ENCODE data around the gene SMOC1. TPM values are rescaled to one million over a fixed set of nuclear protein-coding genes. Genes with fewer than 3 reads are reported as not detected.

SMOC1 gene
- polyA plus RNA-seq, 3 donors = not detected

- no peak overlapping the region for H3K4me3 ChIP-seq (replicated peaks in 1 of 3; ENCODE audit: low read depth in 2 of 3, low read length in 3 of 3)
- H3K36me3 ChIP-seq (replicated peaks in 1 of 2; ENCODE audit: control insufficient read depth in 1 of 2, insufficient read depth in 2 of 2, low read length in 2 of 2) = no peaks in the 10 kb centered on the region
- H3K36me3 Mint-ChIP-seq = no peaks in the 10 kb centered on the region
- no CpG with 5 or more reads among the region's 7 CpGs for WGBS (ENCODE audit: insufficient coverage)
- H3K4me3 Mint-ChIP-seq = no peak overlapping the region
- no peak overlapping the region for H3K27ac Mint-ChIP-seq
- no peaks in the 10 kb centered on the region for H4K20me1 ChIP-seq (ENCODE audit: insufficient read depth, low read length)
- H3K9me3 ChIP-seq (replicated peaks in 1 of 2; ENCODE audit: control insufficient read depth in 1 of 2, insufficient read depth in 1 of 2, low read length in 2 of 2) = no peaks in the 10 kb centered on the region
- no peak overlapping the region for H3K9ac ChIP-seq (ENCODE audit: insufficient read depth, low read length, poor library complexity, severe bottlenecking)
- H3K9me3 Mint-ChIP-seq = no peaks in the 10 kb centered on the region
- H3K27me3 Mint-ChIP-seq (ENCODE audit: low read depth in 3 of 3) = peaks cover 5 to 8% (median 7%) of the 10 kb centered on the region in 3 donors
- no peak overlapping the region for H3K4me2 ChIP-seq (replicated peaks; ENCODE audit: extremely low read depth, low read length, poor library complexity, severe bottlenecking)
- DNase-seq = no peak
- H2AFZ ChIP-seq (ENCODE audit: insufficient read depth, low read depth, low read length, poor library complexity, severe bottlenecking) = no peak overlapping the region
- intact Hi-C loops (cut with micrococcal nuclease) = no loop called here
- no peaks in the 10 kb centered on the region for H3K79me2 ChIP-seq (ENCODE audit: insufficient read depth, low read length)
- TF ChIP-seq CTCF (IDR thresholded peaks at IDR 0.05) = no peak
- H3K27ac ChIP-seq (ENCODE audit: low read depth in 1 of 2, low read length in 2 of 2) = no peak overlapping the region
- no peaks in the 10 kb centered on the region for H3K4me1 Mint-ChIP-seq
- no peaks in the 10 kb centered on the region for H3K4me1 ChIP-seq (ENCODE audit: control insufficient read depth in 1 of 2, insufficient read depth in 2 of 2, low read length in 2 of 2)
- H3K27me3 ChIP-seq (ENCODE audit: control insufficient read depth in 2 of 2, insufficient read depth in 2 of 2, low read length in 2 of 2) = peaks cover 0 to 2% of the 10 kb centered on the region in 2 donors
Measured at GRCh38 chr14:69909826-69910550, 30.8 kb downstream of the SMOC1 start.

- no peak overlapping the region for H3K4me2 ChIP-seq (replicated peaks; ENCODE audit: extremely low read depth, low read length, poor library complexity, severe bottlenecking)
- H3K36me3 ChIP-seq (replicated peaks in 1 of 2; ENCODE audit: control insufficient read depth in 1 of 2, insufficient read depth in 2 of 2, low read length in 2 of 2) = no peaks in the 10 kb centered on the region
- Mint-ChIP-seq H3K9me3 (no peaks in the 10 kb centered on the region), H3K4me3 (no peak overlapping the region), H3K4me1 (no peaks in the 10 kb centered on the region), H3K36me3 (no peaks in the 10 kb centered on the region), H3K27ac (no peak overlapping the region), H3K27me3 (ENCODE audit: low read depth in 3 of 3) (peaks cover 5 to 12% (median 8%) of the 10 kb centered on the region in 3 donors)
- WGBS (ENCODE audit: insufficient coverage) = 100% methylated on average over 1 of the region's 3 CpGs
- DNase-seq = no peak
- H3K27me3 ChIP-seq (ENCODE audit: control insufficient read depth in 2 of 2, insufficient read depth in 2 of 2, low read length in 2 of 2) = peaks cover 0 to 2% of the 10 kb centered on the region in 2 donors
- H3K9me3 ChIP-seq (replicated peaks in 1 of 2; ENCODE audit: control insufficient read depth in 1 of 2, insufficient read depth in 1 of 2, low read length in 2 of 2) = no peaks in the 10 kb centered on the region
- H3K4me1 ChIP-seq (ENCODE audit: control insufficient read depth in 1 of 2, insufficient read depth in 2 of 2, low read length in 2 of 2) = no peaks in the 10 kb centered on the region
- no peak overlapping the region for H3K4me3 ChIP-seq (replicated peaks in 1 of 3; ENCODE audit: low read depth in 2 of 3, low read length in 3 of 3)
- no peak overlapping the region for H2AFZ ChIP-seq (ENCODE audit: insufficient read depth, low read depth, low read length, poor library complexity, severe bottlenecking)
- no peak overlapping the region for H3K27ac ChIP-seq (ENCODE audit: low read depth in 1 of 2, low read length in 2 of 2)
- H3K79me2 ChIP-seq (ENCODE audit: insufficient read depth, low read length) = no peaks in the 10 kb centered on the region
- no peak overlapping the region for H3K9ac ChIP-seq (ENCODE audit: insufficient read depth, low read length, poor library complexity, severe bottlenecking)
- intact Hi-C loops (cut with micrococcal nuclease) = no loop called here
- no peaks in the 10 kb centered on the region for H4K20me1 ChIP-seq (ENCODE audit: insufficient read depth, low read length)
- no peak for TF ChIP-seq CTCF (IDR thresholded peaks at IDR 0.05)
Measured at GRCh38 chr14:69910871-69911270, 31.7 kb downstream of the SMOC1 start.
